Tibial nerve (tissue), 4 donors: Measurements from ENCODE around the gene SRPK1. TPM values are rescaled to one million over a fixed set of nuclear protein-coding genes. Genes with fewer than 3 reads are reported as not detected.

ENCODE experiments used
- DNase-seq, 2 donors: peaks; one replicate each; pipeline ENCODE4 v3.0.0-alpha.2; 2019; ENCODE audit warnings: low spot score in 2 of 2
- H3K27ac ChIP-seq, 4 donors: fragments of 200-600 bp; sonication (generic) in 3 of 4; one replicate each; pipeline ENCODE4 v1.5.1; 2017 to 2019; ENCODE audit warnings: mild to moderate bottlenecking in 1 of 4
- H3K27me3 ChIP-seq, 2 donors: fragments of 200-600 bp; sonication (generic) in 1 of 2; one replicate each; pipeline versions ENCODE4 v1.5.1 to v1.6.0; 2017 to 2019
- H3K36me3 ChIP-seq, 3 donors: fragments of 200-600 bp; sonication (generic); one replicate each; pipeline ENCODE4 v1.5.1; 2018 to 2019
- H3K4me1 ChIP-seq, 4 donors: fragments of 200-600 bp; sonication (generic) in 3 of 4; one replicate each; pipeline ENCODE4 v1.5.1; 2017 to 2019
- H3K4me3 ChIP-seq, 4 donors: fragments of 200-600 bp; sonication (generic) in 3 of 4; one replicate each; pipeline ENCODE4 v1.5.1; 2017 to 2019; ENCODE audit warnings: mild to moderate bottlenecking in 1 of 4, moderate library complexity in 1 of 4
- H3K9me3 ChIP-seq, 4 donors: fragments of 200-600 bp; sonication (generic) in 3 of 4; one replicate each; pipeline ENCODE4 v1.5.1; 2017 to 2019
- EP300 ChIP-seq, 2 donors: sonication (generic); formaldehyde crosslinking; IDR thresholded peaks; one replicate each; pipeline ENCODE4 v1.6.1; 2017; ENCODE audit warnings: antibody characterized with exemption in 2 of 2, mild to moderate bottlenecking in 1 of 2
- POLR2A ChIP-seq, 2 donors: fragments of 450-650 bp; IDR thresholded peaks; one replicate each; pipeline ENCODE4 v1.6.1; 2017; ENCODE audit warnings: antibody characterized with exemption in 2 of 2, mild to moderate bottlenecking in 2 of 2, moderate library complexity in 2 of 2
- WGBS, 2 donors: methylation state at CpG; one replicate each; pipeline ENCODE4 v1.1.5; 2018; 5-methylcytosine and 5-hydroxymethylcytosine counted together
- total RNA-seq, 4 donors: library from RNA; depleted of rRNA; stranded (reverse); fragments of >200 nt; gene quantifications; one replicate each; pipeline ENCODE4 v1.1.0, GENCODE V29; 2016
- TF ChIP-seq, protein P1 (sequence below), 5 experiments: fragments of 200-600 bp in 3 of 5; fragments of 450-650 bp in 2 of 5; sonication (generic) in 3 of 5; IDR thresholded peaks; one replicate each; pipeline ENCODE4 v1.5.1; 2016 to 2019; ENCODE audit warnings: antibody characterized with exemption in 5 of 5, mild to moderate bottlenecking in 3 of 5, moderate library complexity in 2 of 5

The SRPK1 gene
- total RNA-seq, 4 donors from 2014 or later, result 23.2 to 48.0 (median 40.2) TPM

DNA sequence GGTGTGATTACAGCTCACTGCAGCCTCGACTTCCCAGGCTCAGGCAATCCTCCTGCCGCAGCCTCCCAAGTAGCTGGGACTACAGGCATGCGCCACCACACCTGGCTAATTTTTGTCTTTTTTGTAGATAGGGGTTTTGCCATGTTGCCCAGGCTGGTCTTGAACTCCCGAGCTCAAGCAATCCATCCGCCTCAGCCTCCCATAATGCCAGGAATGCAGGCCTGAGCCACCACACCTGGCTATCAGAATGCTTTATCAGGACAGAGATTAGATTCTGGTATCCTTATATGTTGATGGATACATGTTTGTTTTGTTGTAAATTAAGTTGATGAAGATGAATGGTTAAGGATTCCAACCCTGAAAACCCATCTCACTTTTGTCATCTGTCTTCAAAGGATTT is 91.6 kb downstream of the SRPK1 start:
- no peaks in the 10 kb centered on the region for H3K27me3 ChIP-seq
- TF ChIP-seq EP300 (IDR thresholded peaks at IDR 0.05) (no peak), POLR2A (IDR thresholded peaks at IDR 0.05) (no peak)
- TF ChIP-seq, protein P1, sequence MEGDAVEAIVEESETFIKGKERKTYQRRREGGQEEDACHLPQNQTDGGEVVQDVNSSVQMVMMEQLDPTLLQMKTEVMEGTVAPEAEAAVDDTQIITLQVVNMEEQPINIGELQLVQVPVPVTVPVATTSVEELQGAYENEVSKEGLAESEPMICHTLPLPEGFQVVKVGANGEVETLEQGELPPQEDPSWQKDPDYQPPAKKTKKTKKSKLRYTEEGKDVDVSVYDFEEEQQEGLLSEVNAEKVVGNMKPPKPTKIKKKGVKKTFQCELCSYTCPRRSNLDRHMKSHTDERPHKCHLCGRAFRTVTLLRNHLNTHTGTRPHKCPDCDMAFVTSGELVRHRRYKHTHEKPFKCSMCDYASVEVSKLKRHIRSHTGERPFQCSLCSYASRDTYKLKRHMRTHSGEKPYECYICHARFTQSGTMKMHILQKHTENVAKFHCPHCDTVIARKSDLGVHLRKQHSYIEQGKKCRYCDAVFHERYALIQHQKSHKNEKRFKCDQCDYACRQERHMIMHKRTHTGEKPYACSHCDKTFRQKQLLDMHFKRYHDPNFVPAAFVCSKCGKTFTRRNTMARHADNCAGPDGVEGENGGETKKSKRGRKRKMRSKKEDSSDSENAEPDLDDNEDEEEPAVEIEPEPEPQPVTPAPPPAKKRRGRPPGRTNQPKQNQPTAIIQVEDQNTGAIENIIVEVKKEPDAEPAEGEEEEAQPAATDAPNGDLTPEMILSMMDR (IDR thresholded peaks at IDR 0.05), result no peak
- no peak for DNase-seq
- H3K9me3 ChIP-seq, result no peaks in the 10 kb centered on the region
- H3K4me3 ChIP-seq, result no peak overlapping the region
- no peak overlapping the region for H3K27ac ChIP-seq
- WGBS, 2 donors, result 93 to 97% methylated on average over 5 of the region's 5 CpGs
- H3K4me1 ChIP-seq, result no peaks in the 10 kb centered on the region
- peaks cover 0 to 10% (median 0%) of the 10 kb centered on the region in 3 donors for H3K36me3 ChIP-seq

DNA sequence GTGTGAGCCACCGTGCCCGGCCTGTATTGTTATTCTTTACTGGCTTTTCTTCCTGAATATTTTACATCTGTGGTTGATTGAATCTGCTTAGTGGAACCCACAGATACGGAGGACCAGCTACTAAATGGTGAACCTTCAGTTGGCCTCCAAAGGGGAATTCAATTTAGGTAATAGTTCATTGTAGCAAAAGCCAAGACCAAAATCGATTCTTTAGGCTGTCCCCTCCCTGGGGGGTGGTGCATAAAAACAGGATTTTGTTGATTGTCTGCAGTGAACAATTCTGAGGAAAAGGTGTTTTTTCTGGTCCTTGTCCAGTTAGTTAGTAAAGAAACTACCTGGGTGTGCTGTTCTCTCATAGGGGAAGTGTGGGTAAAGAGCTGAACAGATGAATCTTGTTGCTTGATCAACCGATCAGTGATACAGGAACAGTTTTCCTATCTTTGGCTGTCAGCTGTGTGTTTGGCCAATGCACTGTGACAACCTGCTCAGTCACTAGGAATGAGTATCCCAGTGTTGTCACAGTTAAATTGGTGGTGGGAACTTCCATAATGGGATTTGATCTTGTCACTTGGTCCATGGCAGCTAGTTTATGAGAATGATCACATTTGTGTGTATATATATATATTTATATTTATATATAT is 96.2 kb downstream of the SRPK1 start:
- H3K36me3 ChIP-seq, result no peaks in the 10 kb centered on the region
- no peak for DNase-seq
- TF ChIP-seq, protein P1 (IDR thresholded peaks at IDR 0.05), result no peak
- no peak for TF ChIP-seq EP300 (IDR thresholded peaks at IDR 0.05)
- TF ChIP-seq POLR2A (IDR thresholded peaks at IDR 0.05), result no peak
- 83 to 84% methylated on average over 5 of the region's 5 CpGs for WGBS, 2 donors
- no peaks in the 10 kb centered on the region for H3K4me1 ChIP-seq
- no peak overlapping the region for H3K4me3 ChIP-seq
- H3K9me3 ChIP-seq, result no peaks in the 10 kb centered on the region
- H3K27me3 ChIP-seq, result no peaks in the 10 kb centered on the region
- no peak overlapping the region for H3K27ac ChIP-seq

DNA sequence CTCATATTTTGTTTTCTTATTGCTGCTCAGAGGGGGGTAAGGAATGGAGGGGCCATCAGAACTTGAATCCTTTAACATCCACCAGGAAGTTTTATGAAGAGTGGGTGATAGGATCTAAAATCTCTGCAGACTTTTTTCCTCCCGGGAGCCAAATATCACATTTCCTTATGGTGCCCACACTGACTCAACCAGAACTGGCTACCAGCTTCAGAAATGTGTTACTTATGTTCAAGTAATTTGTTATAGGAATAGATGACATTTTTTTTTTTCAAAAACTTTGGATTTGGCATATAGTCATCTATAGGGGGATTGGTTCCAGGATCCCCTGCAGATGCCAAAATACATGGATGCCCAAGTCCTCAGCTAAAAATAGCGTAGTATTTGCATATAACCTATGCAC is 97.3 kb downstream of the SRPK1 start:
- Histone ChIP-seq H3K27ac (no peak overlapping the region), H3K9me3 (no peaks in the 10 kb centered on the region), H3K27me3 (no peaks in the 10 kb centered on the region), H3K36me3 (no peaks in the 10 kb centered on the region), H3K4me3 (no peak overlapping the region), H3K4me1 (no peaks in the 10 kb centered on the region)
- DNase-seq, result no peak
- no peak for TF ChIP-seq EP300 (IDR thresholded peaks at IDR 0.05)
- TF ChIP-seq POLR2A (IDR thresholded peaks at IDR 0.05), result no peak
- TF ChIP-seq, protein P1 (IDR thresholded peaks at IDR 0.05), result no peak
- 83 to 96% methylated on average over 2 of the region's 2 CpGs for WGBS, 2 donors

DNA sequence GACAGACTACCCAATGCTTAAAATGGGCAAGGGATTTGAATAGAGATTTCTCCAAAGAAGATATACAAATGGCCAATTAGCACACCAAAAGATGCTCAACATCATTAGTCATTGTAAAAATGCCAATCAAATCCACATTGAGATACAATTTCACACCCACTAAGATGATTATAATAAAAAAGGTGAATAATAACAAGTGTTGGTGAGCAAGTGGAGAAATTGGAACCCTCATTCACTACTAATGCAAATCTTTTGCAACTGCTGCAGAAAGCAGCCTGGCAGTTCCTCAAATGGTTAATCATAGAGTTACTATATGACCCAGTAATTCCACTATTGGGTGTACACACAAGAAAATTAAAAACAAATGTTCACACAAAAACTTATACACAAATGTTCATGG is 103.4 kb downstream of the SRPK1 start:
- Histone ChIP-seq H3K27ac (no peak overlapping the region), H3K27me3 (no peaks in the 10 kb centered on the region), H3K4me3 (no peak overlapping the region), H3K36me3 (no peaks in the 10 kb centered on the region), H3K4me1 (no peaks in the 10 kb centered on the region), H3K9me3 (peaks cover 0 to 21% (median 5%) of the 10 kb centered on the region in 4 donors)
- TF ChIP-seq POLR2A (IDR thresholded peaks at IDR 0.05) (no peak), EP300 (IDR thresholded peaks at IDR 0.05) (no peak)
- TF ChIP-seq, protein P1 (IDR thresholded peaks at IDR 0.05), result no peak
- DNase-seq, result no peak

DNA sequence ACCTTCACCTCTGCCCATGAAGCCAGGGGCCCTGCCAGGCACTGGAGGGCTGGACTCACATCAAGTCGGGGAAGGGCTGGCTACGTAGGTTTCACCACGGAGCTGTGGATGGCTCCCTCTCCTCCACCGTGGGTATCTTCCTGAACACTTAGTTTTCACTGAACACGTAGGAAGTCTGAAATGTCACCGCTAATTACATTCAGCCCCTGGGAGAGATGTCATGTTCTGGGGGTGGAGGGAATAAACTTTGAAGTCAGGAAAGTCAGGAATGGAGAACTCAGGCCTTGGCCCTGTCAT is 109.3 kb downstream of the SRPK1 start:
- no peak overlapping the region for H3K4me3 ChIP-seq
- H3K36me3 ChIP-seq, result no peaks in the 10 kb centered on the region
- TF ChIP-seq, protein P1 (IDR thresholded peaks at IDR 0.05), result no peak
- no peak for TF ChIP-seq POLR2A (IDR thresholded peaks at IDR 0.05)
- no peak for TF ChIP-seq EP300 (IDR thresholded peaks at IDR 0.05)
- peaks cover 0 to 7% of the 10 kb centered on the region in 2 donors for H3K27me3 ChIP-seq
- 66 to 70% methylated on average over 6 of the region's 6 CpGs for WGBS, 2 donors
- DNase-seq, result no peak
- no peaks in the 10 kb centered on the region for H3K4me1 ChIP-seq
- peaks cover 0 to 6% (median 0%) of the 10 kb centered on the region in 4 donors for H3K9me3 ChIP-seq
- H3K27ac ChIP-seq, result no peak overlapping the region
